Keratinocyte (primary cell): ENCODE measurements around the gene HNRNPDL.

Experiments
- CTCF ChIP-seq, 3 experiments: IDR thresholded peaks in 1 of 3; conservative IDR thresholded peaks in 1 of 3; optimal IDR thresholded peaks in 1 of 3; 2 replicates in 2 of 3; 3 replicates in 1 of 3; pipeline versions ENCODE3 to v1.5.1; 2011; ENCODE audit warnings: low read length in 3 of 3, mild to moderate bottlenecking in 3 of 3, moderate library complexity in 2 of 3, control low read depth in 1 of 3, inconsistent platforms in 1 of 3; ENCODE audit not compliant: insufficient read depth in 2 of 3; ENCODE audit errors: extremely low read depth in 1 of 3
- EZH2 ChIP-seq: IDR thresholded peaks from one replicate; pipeline ENCODE4 v1.6.1; 2012; ENCODE audit warnings: inconsistent platforms, mild to moderate bottlenecking, low read length, moderate library complexity

DNA sequence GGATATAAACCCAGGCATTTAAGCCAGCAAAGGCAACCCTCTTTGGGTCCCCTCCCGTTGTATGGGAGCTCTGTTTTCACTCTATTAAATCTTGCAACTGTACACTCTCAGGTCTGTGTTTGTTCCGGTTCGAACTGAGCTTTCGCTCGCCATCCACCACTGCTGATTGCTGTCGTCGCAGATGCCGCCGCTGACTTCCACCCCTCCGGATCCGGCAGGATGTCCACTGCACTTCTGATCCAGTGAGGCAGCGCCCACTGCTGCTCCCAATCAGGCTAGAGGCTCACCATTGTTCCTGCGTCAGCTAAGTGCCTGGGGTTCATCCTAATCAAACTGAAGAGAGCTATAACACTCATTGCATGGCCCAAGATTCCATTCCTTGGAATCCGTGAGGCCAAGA is 49.3 kb upstream of the HNRNPDL start:
- no peak for TF ChIP-seq CTCF (optimal IDR thresholded peaks at IDR 0.05 in 1 of 3, IDR thresholded peaks at IDR 0.05 in 1 of 3, conservative IDR thresholded peaks at IDR 0.05 in 1 of 3; ENCODE audit: extremely low read depth in 1 of 3, insufficient read depth in 2 of 3, low read length in 3 of 3)
- TF ChIP-seq EZH2, result no peak
